Adipocyte (in vitro differentiated cells): ENCODE data around the gene IFT88.
A peak's percentile ranks its signal among the peaks of the same experiment; 100 is the strongest.

Experiments used
- DNase-seq: peaks from one replicate; pipeline ENCODE4 v3.0.0-alpha.2; 2015; ENCODE audit warnings: low read depth
- H3K27me3 ChIP-seq: replicated peaks from 2 replicates; pipeline ENCODE4 v1.7.0; 2013; ENCODE audit warnings: mild to moderate bottlenecking, low read length, moderate library complexity; ENCODE audit not compliant: control insufficient read depth, insufficient read depth
- H3K36me3 ChIP-seq: 2 replicates; pipeline ENCODE4 v1.7.0; 2013; ENCODE audit warnings: low read length, mild to moderate bottlenecking, moderate library complexity; ENCODE audit not compliant: control insufficient read depth, insufficient read depth, severe bottlenecking
- H3K4me1 ChIP-seq: 2 replicates; pipeline ENCODE4 v1.7.0; 2013; ENCODE audit warnings: mild to moderate bottlenecking, low read length, moderate library complexity; ENCODE audit not compliant: control insufficient read depth, insufficient read depth
- H3K4me3 ChIP-seq: 2 replicates; pipeline ENCODE4 v1.7.0; 2013; ENCODE audit warnings: mild to moderate bottlenecking, low read length, moderate library complexity
- H3K9ac ChIP-seq: 2 replicates; pipeline ENCODE4 v1.7.0; 2013; ENCODE audit warnings: mild to moderate bottlenecking, low read length, moderate library complexity
- H3K9me3 ChIP-seq: 2 replicates; pipeline ENCODE4 v1.7.0; 2013; ENCODE audit warnings: mild to moderate bottlenecking, low read length, moderate library complexity; ENCODE audit not compliant: control insufficient read depth

The IFT88 gene, protein sequence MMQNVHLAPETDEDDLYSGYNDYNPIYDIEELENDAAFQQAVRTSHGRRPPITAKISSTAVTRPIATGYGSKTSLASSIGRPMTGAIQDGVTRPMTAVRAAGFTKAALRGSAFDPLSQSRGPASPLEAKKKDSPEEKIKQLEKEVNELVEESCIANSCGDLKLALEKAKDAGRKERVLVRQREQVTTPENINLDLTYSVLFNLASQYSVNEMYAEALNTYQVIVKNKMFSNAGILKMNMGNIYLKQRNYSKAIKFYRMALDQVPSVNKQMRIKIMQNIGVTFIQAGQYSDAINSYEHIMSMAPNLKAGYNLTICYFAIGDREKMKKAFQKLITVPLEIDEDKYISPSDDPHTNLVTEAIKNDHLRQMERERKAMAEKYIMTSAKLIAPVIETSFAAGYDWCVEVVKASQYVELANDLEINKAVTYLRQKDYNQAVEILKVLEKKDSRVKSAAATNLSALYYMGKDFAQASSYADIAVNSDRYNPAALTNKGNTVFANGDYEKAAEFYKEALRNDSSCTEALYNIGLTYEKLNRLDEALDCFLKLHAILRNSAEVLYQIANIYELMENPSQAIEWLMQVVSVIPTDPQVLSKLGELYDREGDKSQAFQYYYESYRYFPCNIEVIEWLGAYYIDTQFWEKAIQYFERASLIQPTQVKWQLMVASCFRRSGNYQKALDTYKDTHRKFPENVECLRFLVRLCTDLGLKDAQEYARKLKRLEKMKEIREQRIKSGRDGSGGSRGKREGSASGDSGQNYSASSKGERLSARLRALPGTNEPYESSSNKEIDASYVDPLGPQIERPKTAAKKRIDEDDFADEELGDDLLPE

DNA sequence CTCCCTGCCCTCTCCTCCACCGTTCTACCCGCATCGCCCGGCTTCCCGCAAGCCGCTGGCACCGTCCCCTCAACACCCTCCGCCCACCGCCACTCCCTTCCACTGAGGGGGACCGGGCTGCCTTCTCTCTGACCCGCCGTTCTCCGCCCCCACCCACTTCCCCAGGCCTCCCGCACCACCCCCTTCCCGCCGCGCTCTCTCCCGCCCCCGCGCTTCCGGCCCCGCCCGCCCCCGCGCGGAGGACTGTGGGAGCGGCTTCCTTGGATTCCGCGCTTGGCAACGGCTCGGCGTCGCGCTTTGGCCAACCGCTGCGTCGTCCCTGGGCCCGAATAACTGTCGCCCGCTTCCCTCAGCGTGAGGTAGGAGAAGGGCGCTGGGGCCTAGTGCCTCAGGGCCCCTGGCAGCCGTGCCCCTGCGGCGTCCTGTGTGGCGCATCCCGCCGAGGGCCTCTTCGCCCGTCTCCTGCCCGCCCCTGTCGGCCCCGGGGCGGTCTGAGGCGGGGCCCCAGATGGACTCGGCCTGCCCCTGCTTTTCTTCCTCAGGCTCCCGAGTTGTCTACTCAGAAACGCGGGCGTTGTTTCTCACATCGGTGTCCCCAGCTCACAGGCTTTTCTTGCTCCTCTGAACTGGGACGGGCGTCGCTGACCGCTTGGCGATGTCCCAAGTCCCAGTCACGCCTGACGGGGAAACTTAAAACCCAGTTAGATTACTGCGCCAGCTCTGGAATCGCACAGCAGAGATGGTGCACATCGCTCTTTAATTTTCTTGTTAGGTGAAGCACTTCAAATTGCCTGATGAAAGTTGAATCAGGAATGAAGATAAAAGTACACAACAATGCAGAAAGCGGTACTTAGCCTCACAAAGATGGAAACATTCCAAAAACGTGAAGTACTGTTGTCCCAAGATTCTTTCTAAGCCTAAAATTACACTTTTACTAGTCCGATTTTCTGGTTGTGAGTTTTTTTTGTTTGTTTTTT, at the start of gene IFT88:
TSS of gene IFT88 (plus strand) at position 260 of the 977 bp plus-strand sequence. CDS start 7,229 bp downstream, outside the sequence.
- Histone ChIP-seq H3K4me3 (peak within 1 kb of the TSS; percentile 86), H3K36me3 (no peaks in the 10 kb centered on the region), H3K4me1 (peaks cover 20% of the 10 kb centered on the region), H3K9ac (peak within 1 kb of the TSS; percentile 88), H3K9me3 (peaks cover 14% of the 10 kb centered on the region), H3K27me3 (no peaks in the 10 kb centered on the region)
- peak; percentile 96 for DNase-seq

DNA sequence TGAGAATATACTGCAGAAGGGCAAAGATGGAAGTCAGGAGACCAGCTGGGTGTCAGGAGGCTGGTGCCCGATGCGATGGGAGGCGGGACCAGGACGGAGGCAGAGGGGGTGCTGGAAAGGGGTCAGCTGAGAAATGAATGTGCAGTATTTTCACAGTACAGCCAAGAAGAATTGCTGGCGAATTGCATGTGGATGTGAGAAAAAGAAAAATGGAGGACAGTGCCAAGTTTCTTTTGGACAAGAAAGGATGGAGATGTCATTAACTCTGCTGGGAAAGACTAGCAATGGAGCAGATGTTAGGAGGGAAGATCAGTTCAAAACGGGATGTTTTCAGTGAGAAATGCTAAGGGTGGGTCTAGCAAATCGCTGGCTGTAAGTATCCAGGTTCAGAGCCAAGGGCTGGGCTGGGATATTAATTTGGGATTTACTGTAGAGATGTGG, 48.3 kb upstream of the IFT88 start:
- H3K9me3 ChIP-seq, result no peaks in the 10 kb centered on the region
- no peaks in the 10 kb centered on the region for H3K36me3 ChIP-seq
- H3K4me1 ChIP-seq, result peaks cover 7% of the 10 kb centered on the region
- DNase-seq, result no peak
- no peaks in the 10 kb centered on the region for H3K27me3 ChIP-seq
- H3K9ac ChIP-seq, result no peak overlapping the region
- H3K4me3 ChIP-seq, result no peak overlapping the region

DNA sequence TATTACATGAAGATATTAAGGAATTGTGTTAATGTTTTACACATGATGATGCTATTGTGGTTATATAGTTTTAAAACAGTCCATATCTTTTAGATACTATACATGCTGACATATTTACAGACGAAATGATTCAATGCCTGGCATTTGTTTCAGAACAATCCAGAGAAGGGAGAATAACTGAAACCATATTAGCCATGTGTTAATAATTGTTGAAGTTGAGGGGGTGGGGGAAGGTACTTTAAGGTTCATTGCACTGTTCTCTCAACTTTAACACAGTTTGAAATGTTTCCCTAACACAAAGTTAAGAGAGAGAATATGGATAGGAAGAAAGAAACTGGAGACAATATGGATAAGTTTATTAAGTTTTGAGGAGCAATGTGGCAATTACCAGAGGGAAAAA, 47.1 kb upstream of the IFT88 start:
- peak; percentile 20 for DNase-seq
- Histone ChIP-seq H3K4me1 (peaks cover 10% of the 10 kb centered on the region), H3K9me3 (no peaks in the 10 kb centered on the region), H3K4me3 (no peak overlapping the region), H3K27me3 (no peaks in the 10 kb centered on the region), H3K36me3 (no peaks in the 10 kb centered on the region), H3K9ac (no peak overlapping the region)

DNA sequence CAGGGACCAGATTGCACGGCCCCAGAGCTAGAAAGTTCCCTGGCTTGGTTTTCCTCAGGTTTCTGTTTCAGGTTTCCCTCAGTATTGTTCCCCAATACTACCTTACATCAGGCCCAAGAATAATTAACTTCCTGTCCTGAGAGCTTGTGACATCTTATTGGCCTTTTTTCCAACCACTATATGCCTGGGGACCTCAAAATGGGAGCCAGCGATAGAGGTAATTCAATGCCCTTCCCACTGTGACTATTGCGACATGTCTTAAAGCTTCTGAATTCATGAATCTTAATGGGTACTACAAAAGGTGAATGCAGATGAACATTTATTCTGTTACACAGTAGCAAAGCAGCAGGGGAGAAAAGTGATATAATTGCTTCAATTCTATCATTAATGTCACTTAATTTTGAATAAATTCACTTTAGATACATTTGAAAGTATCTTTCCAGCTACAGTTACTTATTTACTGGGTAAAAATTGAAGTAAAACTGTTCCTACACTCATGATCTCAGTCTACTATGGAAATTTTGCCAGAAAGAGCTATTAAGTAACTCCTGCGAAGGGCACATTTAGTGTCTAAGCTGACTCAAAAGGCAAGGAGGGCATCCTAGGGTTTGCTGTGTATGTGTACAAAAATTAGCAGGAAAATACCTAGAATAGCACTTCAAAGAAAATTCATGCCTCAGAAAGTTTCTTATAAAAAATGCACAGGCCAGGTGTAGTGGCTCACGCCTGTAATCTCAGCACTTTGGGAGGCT, 45.4 kb upstream of the IFT88 start:
- Histone ChIP-seq H3K36me3 (no peaks in the 10 kb centered on the region), H3K4me1 (peaks cover 14% of the 10 kb centered on the region), H3K4me3 (no peak overlapping the region), H3K9me3 (no peaks in the 10 kb centered on the region), H3K27me3 (no peaks in the 10 kb centered on the region), H3K9ac (no peak overlapping the region)
- DNase-seq, result peak; percentile 13

DNA sequence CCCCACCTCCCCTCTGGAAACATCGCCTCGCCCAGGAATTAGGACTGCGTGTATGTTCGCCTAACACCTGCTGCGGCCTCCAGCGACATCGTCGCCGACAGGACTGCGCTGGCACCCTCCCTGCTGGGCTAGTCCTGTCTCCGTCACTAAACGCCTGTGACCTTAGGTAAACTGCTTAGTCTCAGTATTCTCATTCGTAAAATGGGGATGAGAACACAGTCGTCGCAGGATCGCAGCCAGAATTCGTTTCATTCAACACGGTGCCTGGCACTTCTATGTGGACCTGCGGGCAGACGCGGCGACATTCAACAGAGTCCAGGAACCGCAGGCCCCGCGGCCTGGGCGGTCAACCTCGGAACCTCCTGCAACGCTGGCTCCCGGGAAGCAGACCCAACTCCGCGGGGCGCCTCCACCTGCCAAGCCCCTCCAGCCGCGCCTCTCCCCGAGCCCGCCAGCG, 41.8 kb upstream of the IFT88 start:
- no peaks in the 10 kb centered on the region for H3K27me3 ChIP-seq
- H3K9me3 ChIP-seq, result no peaks in the 10 kb centered on the region
- H3K4me3 ChIP-seq, result peak overlapping the region; percentile 82
- peaks cover 11% of the 10 kb centered on the region for H3K4me1 ChIP-seq
- no peak for DNase-seq
- peak overlapping the region; percentile 88 for H3K9ac ChIP-seq
- H3K36me3 ChIP-seq, result no peaks in the 10 kb centered on the region

DNA sequence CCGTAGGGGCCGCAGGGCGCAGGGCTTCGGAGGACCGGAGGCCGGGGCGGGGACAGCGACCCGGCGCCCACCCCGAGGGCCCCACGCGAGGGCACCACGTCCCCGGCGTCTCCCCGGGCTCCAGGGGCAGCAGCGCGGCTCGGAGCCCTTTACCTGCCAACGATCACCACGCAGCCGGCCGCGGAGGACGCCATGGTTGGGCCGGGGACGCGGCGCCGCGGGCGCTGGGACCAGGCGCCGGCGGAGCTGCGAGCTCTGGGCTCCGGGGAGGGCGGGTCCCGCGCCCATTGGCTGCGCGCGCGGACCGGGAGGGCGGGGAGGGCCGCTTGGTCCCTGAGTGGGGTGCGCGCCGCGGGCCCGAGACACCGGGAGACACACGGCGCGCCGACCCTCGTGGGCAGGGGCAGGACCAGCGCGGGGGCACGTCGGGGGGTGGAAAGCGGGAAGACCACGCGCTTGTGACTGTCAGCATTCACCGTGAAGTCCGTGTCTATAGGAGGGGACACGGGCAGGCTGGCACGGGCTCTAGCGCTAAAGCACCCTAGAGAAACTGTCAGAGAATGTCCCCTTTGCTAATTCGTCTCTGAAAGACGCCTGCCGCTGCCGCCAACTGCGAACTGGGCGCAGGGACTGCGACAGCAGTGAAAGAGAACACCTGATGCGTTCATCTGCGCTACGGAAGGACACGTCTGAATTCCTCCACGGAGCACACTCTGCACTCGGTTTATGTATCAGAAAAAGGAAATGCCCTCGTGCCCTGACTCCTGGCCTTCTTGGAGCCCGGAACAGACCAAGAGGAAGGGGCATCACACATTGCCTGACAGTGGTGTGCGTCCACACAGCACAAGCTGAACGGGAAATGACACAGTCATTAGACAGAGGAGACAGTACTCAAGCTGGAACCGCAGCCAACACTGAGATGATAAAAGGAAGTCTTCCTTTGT, 41.1 kb upstream of the IFT88 start, which contains the start of gene CRYL1:
TSS of gene CRYL1 (minus strand) at position 257 of the 944 bp plus-strand sequence. CDS start at position 194, 63 bp downstream.
- Histone ChIP-seq H3K4me1 (peaks cover 9% of the 10 kb centered on the region), H3K9me3 (no peaks in the 10 kb centered on the region), H3K4me3 (peak within 1 kb of the TSS; percentile 82), H3K27me3 (no peaks in the 10 kb centered on the region), H3K36me3 (no peaks in the 10 kb centered on the region), H3K9ac (peak within 1 kb of the TSS; percentile 88)
- peak; percentile 89 for DNase-seq

DNA sequence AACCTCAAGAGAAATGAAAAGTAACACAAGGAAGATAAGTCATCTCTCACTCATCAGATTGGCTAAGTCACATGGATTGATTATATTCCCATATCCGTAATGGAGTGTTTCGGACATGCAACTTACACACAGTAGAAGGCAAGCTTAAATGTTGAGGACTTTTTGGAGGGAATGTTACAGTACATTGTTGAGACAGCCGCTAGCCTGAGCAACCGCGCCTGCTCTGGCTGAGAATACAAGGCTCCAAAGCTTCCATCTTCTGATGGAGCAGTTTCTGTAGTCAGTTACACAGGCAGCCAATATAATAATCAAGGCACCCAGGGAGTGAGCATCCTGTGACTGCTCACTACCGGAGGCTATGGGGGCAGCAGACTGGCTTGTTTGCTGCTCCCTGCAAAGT, 40.3 kb upstream of the IFT88 start:
- peaks cover 9% of the 10 kb centered on the region for H3K4me1 ChIP-seq
- no peaks in the 10 kb centered on the region for H3K36me3 ChIP-seq
- peak overlapping the region; percentile 88 for H3K9ac ChIP-seq
- no peaks in the 10 kb centered on the region for H3K9me3 ChIP-seq
- H3K27me3 ChIP-seq, result no peaks in the 10 kb centered on the region
- H3K4me3 ChIP-seq, result peak overlapping the region; percentile 82
- DNase-seq, result peak; percentile 29

DNA sequence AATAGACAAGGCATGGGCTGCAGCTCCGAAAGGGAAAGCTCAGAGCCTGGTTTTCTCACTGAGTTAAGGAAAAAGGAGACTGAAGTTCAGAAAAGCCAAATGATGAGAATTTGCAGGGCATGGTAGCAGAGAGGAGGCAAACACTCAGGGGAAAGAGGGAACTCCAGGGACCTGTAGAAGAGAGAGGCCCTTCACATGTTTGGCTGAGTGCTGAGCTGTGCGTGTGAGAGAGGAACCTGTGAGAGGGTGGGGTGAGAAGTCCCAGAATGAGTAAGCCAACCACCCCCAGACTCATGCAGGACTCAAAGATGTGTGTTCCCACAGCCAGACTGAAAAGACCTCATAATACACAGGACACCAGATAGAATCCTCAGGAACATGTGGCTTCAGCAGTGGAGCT, 38.5 kb upstream of the IFT88 start:
- DNase-seq, result no peak
- Histone ChIP-seq H3K27me3 (no peaks in the 10 kb centered on the region), H3K9me3 (no peaks in the 10 kb centered on the region), H3K36me3 (no peaks in the 10 kb centered on the region), H3K9ac (no peak overlapping the region), H3K4me3 (no peak overlapping the region), H3K4me1 (peaks cover 9% of the 10 kb centered on the region)

DNA sequence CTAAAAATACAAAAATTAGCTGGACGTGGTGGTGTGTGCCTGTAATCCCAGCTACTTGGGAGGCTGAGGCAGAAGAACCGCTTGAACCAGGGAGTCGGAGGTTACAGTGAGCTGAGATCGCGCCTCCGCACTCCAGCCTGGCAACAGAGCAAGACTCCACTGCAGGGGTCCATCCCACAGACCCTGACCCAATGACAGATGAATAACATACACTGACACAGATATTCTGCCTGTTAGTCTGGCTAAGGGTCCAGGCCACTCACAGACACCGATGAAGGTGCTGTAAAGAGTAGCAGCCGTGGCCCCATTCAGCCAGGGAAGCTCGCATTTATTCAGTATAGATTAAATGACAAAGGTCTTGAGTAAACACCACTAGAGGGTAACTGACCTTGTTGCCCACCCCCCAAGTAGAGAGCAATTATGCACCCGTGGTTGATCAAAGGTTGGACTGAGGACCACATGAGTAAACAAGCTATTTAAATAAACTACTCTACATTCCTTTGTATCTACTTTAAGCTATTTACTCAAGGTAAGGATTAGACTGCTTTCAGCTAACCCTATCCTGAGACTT, 32.8 kb upstream of the IFT88 start:
- no peak for DNase-seq
- H3K27me3 ChIP-seq, result no peaks in the 10 kb centered on the region
- peaks cover 9% of the 10 kb centered on the region for H3K9me3 ChIP-seq

More for the DNA sequence above, 32.8 kb upstream of the IFT88 start:
- Histone ChIP-seq H3K9ac (no peak overlapping the region), H3K4me1 (no peaks in the 10 kb centered on the region), H3K36me3 (no peaks in the 10 kb centered on the region), H3K4me3 (no peak overlapping the region)
